ENCODE measurements around the gene ZNF281.
A peak's percentile ranks its signal among the peaks of the same experiment; 100 is the strongest.

The ZNF281 gene

GRCh38 chr1:200369706-200370105 lies 40.1 kb downstream of the ZNF281 start:
- H3K9ac ChIP-seq (ENCODE audit: low read length): no peak overlapping the region
- no peaks in the 10 kb centered on the region for H3K36me3 ChIP-seq (ENCODE audit: control insufficient read depth, insufficient read depth, low read length, severe bottlenecking)
- peaks cover 48% of the 10 kb centered on the region for H3K4me1 ChIP-seq (ENCODE audit: control insufficient read depth, insufficient read depth, low read length)
- H3K27me3 ChIP-seq (replicated peaks; ENCODE audit: control insufficient read depth, insufficient read depth, low read length): no peaks in the 10 kb centered on the region
- no peak for DNase-seq (ENCODE audit: low read depth)
- H3K9me3 ChIP-seq (ENCODE audit: control insufficient read depth, low read length): no peaks in the 10 kb centered on the region
- H3K4me3 ChIP-seq (ENCODE audit: low read length): no peak overlapping the region

- DNase-seq (ENCODE audit: low read depth): no peak
- no peaks in the 10 kb centered on the region for H3K36me3 ChIP-seq (ENCODE audit: control insufficient read depth, insufficient read depth, low read length, severe bottlenecking)
- H3K9ac ChIP-seq (ENCODE audit: low read length): no peak overlapping the region
- H3K4me1 ChIP-seq (ENCODE audit: control insufficient read depth, insufficient read depth, low read length): peaks cover 48% of the 10 kb centered on the region
- no peaks in the 10 kb centered on the region for H3K27me3 ChIP-seq (replicated peaks; ENCODE audit: control insufficient read depth, insufficient read depth, low read length)
- H3K4me3 ChIP-seq (ENCODE audit: low read length): no peak overlapping the region
- H3K9me3 ChIP-seq (ENCODE audit: control insufficient read depth, low read length): no peaks in the 10 kb centered on the region
Observed at GRCh38 chr1:200369131-200369530, 40.7 kb downstream of the ZNF281 start.

GRCh38 chr1:200368556-200368955 lies 41.3 kb downstream of the ZNF281 start:
- Histone ChIP-seq H3K4me1 (ENCODE audit: control insufficient read depth, insufficient read depth, low read length) (peaks cover 48% of the 10 kb centered on the region), H3K9ac (ENCODE audit: low read length) (no peak overlapping the region), H3K4me3 (ENCODE audit: low read length) (no peak overlapping the region), H3K27me3 (replicated peaks; ENCODE audit: control insufficient read depth, insufficient read depth, low read length) (no peaks in the 10 kb centered on the region), H3K9me3 (ENCODE audit: control insufficient read depth, low read length) (no peaks in the 10 kb centered on the region), H3K36me3 (ENCODE audit: control insufficient read depth, insufficient read depth, low read length, severe bottlenecking) (no peaks in the 10 kb centered on the region)
- DNase-seq (ENCODE audit: low read depth): no peak

- Histone ChIP-seq H3K9ac (ENCODE audit: low read length) (no peak overlapping the region), H3K36me3 (ENCODE audit: control insufficient read depth, insufficient read depth, low read length, severe bottlenecking) (no peaks in the 10 kb centered on the region), H3K27me3 (replicated peaks; ENCODE audit: control insufficient read depth, insufficient read depth, low read length) (no peaks in the 10 kb centered on the region), H3K4me3 (ENCODE audit: low read length) (no peak overlapping the region), H3K9me3 (ENCODE audit: control insufficient read depth, low read length) (no peaks in the 10 kb centered on the region), H3K4me1 (ENCODE audit: control insufficient read depth, insufficient read depth, low read length) (peaks cover 49% of the 10 kb centered on the region)
- DNase-seq (ENCODE audit: low read depth): peak; percentile 45
Observed at GRCh38 chr1:200367841-200368534, 41.8 kb downstream of the ZNF281 start.

- H3K4me1 ChIP-seq (ENCODE audit: control insufficient read depth, insufficient read depth, low read length): peaks cover 36% of the 10 kb centered on the region
- no peak overlapping the region for H3K4me3 ChIP-seq (ENCODE audit: low read length)
- DNase-seq (ENCODE audit: low read depth): no peak
- no peaks in the 10 kb centered on the region for H3K36me3 ChIP-seq (ENCODE audit: control insufficient read depth, insufficient read depth, low read length, severe bottlenecking)
- no peaks in the 10 kb centered on the region for H3K9me3 ChIP-seq (ENCODE audit: control insufficient read depth, low read length)
- H3K27me3 ChIP-seq (replicated peaks; ENCODE audit: control insufficient read depth, insufficient read depth, low read length): no peaks in the 10 kb centered on the region
- no peak overlapping the region for H3K9ac ChIP-seq (ENCODE audit: low read length)
Observed at GRCh38 chr1:200366577-200367253, 43.1 kb downstream of the ZNF281 start.

GRCh38 chr1:200365897-200366426 lies 43.9 kb downstream of the ZNF281 start:
- H3K9me3 ChIP-seq (ENCODE audit: control insufficient read depth, low read length): no peaks in the 10 kb centered on the region
- no peak overlapping the region for H3K9ac ChIP-seq (ENCODE audit: low read length)
- no peak overlapping the region for H3K4me3 ChIP-seq (ENCODE audit: low read length)
- no peaks in the 10 kb centered on the region for H3K27me3 ChIP-seq (replicated peaks; ENCODE audit: control insufficient read depth, insufficient read depth, low read length)
- H3K4me1 ChIP-seq (ENCODE audit: control insufficient read depth, insufficient read depth, low read length): peaks cover 33% of the 10 kb centered on the region
- no peak for DNase-seq (ENCODE audit: low read depth)
- H3K36me3 ChIP-seq (ENCODE audit: control insufficient read depth, insufficient read depth, low read length, severe bottlenecking): no peaks in the 10 kb centered on the region

GRCh38 chr1:200364831-200365230 lies 45.0 kb downstream of the ZNF281 start:
- no peaks in the 10 kb centered on the region for H3K36me3 ChIP-seq (ENCODE audit: control insufficient read depth, insufficient read depth, low read length, severe bottlenecking)
- H3K27me3 ChIP-seq (replicated peaks; ENCODE audit: control insufficient read depth, insufficient read depth, low read length): no peaks in the 10 kb centered on the region
- H3K4me1 ChIP-seq (ENCODE audit: control insufficient read depth, insufficient read depth, low read length): peaks cover 32% of the 10 kb centered on the region
- no peak overlapping the region for H3K4me3 ChIP-seq (ENCODE audit: low read length)
- no peak overlapping the region for H3K9ac ChIP-seq (ENCODE audit: low read length)
- no peaks in the 10 kb centered on the region for H3K9me3 ChIP-seq (ENCODE audit: control insufficient read depth, low read length)
- DNase-seq (ENCODE audit: low read depth): no peak

GRCh38 chr1:200364091-200364759 lies 45.6 kb downstream of the ZNF281 start:
- no peaks in the 10 kb centered on the region for H3K9me3 ChIP-seq (ENCODE audit: control insufficient read depth, low read length)
- no peak overlapping the region for H3K4me3 ChIP-seq (ENCODE audit: low read length)
- no peaks in the 10 kb centered on the region for H3K27me3 ChIP-seq (replicated peaks; ENCODE audit: control insufficient read depth, insufficient read depth, low read length)
- no peak overlapping the region for H3K9ac ChIP-seq (ENCODE audit: low read length)
- H3K36me3 ChIP-seq (ENCODE audit: control insufficient read depth, insufficient read depth, low read length, severe bottlenecking): no peaks in the 10 kb centered on the region
- DNase-seq (ENCODE audit: low read depth): peak; percentile 40
- H3K4me1 ChIP-seq (ENCODE audit: control insufficient read depth, insufficient read depth, low read length): peaks cover 26% of the 10 kb centered on the region

GRCh38 chr1:200363264-200363933 lies 46.4 kb downstream of the ZNF281 start:
- Histone ChIP-seq H3K4me1 (ENCODE audit: control insufficient read depth, insufficient read depth, low read length) (peaks cover 24% of the 10 kb centered on the region), H3K27me3 (replicated peaks; ENCODE audit: control insufficient read depth, insufficient read depth, low read length) (no peaks in the 10 kb centered on the region), H3K4me3 (ENCODE audit: low read length) (no peak overlapping the region), H3K36me3 (ENCODE audit: control insufficient read depth, insufficient read depth, low read length, severe bottlenecking) (no peaks in the 10 kb centered on the region), H3K9ac (ENCODE audit: low read length) (no peak overlapping the region), H3K9me3 (ENCODE audit: control insufficient read depth, low read length) (no peaks in the 10 kb centered on the region)
- DNase-seq (ENCODE audit: low read depth): no peak

GRCh38 chr1:200362421-200362820 lies 47.4 kb downstream of the ZNF281 start:
- Histone ChIP-seq H3K9ac (ENCODE audit: low read length) (no peak overlapping the region), H3K36me3 (ENCODE audit: control insufficient read depth, insufficient read depth, low read length, severe bottlenecking) (no peaks in the 10 kb centered on the region), H3K4me1 (ENCODE audit: control insufficient read depth, insufficient read depth, low read length) (peaks cover 16% of the 10 kb centered on the region), H3K9me3 (ENCODE audit: control insufficient read depth, low read length) (no peaks in the 10 kb centered on the region), H3K4me3 (ENCODE audit: low read length) (no peak overlapping the region), H3K27me3 (replicated peaks; ENCODE audit: control insufficient read depth, insufficient read depth, low read length) (no peaks in the 10 kb centered on the region)
- DNase-seq (ENCODE audit: low read depth): no peak

- H3K4me1 ChIP-seq (ENCODE audit: control insufficient read depth, insufficient read depth, low read length): peaks cover 12% of the 10 kb centered on the region
- H3K36me3 ChIP-seq (ENCODE audit: control insufficient read depth, insufficient read depth, low read length, severe bottlenecking): no peaks in the 10 kb centered on the region
- H3K9ac ChIP-seq (ENCODE audit: low read length): no peak overlapping the region
- DNase-seq (ENCODE audit: low read depth): peak; percentile 19
- no peaks in the 10 kb centered on the region for H3K27me3 ChIP-seq (replicated peaks; ENCODE audit: control insufficient read depth, insufficient read depth, low read length)
- H3K4me3 ChIP-seq (ENCODE audit: low read length): no peak overlapping the region
- H3K9me3 ChIP-seq (ENCODE audit: control insufficient read depth, low read length): no peaks in the 10 kb centered on the region
Observed at GRCh38 chr1:200359610-200360163, 50.1 kb downstream of the ZNF281 start.
